HEK293T (cell line): ENCODE results near the gene GGA1.

Experiments used
- CTCF ChIA-PET: fragments of 350-600 bp; formaldehyde crosslinking; extraction: SDS; loops from one replicate; lab custom pipeline; 2021; ENCODE audit warnings: antibody characterized with exemption, inconsistent platforms; lab: Yijun Ruan, JAX
- POLR2A ChIA-PET: fragments of 350-600 bp; formaldehyde crosslinking; extraction: SDS; loops from one replicate; lab custom pipeline; 2020; ENCODE audit warnings: antibody characterized with exemption, inconsistent platforms; lab: Yijun Ruan, JAX
- DNase-seq: peaks from one replicate; pipeline ENCODE4 v3.0.0; 2012; ENCODE audit warnings: mixed read lengths; ENCODE audit errors: extremely low spot score
- ARNT ChIP-seq: fragments of 450-650 bp; IDR thresholded peaks from 2 replicates; pipeline ENCODE4 v1.6.1; 2017; ENCODE audit warnings: mild to moderate bottlenecking
- CTBP1 ChIP-seq: fragments of 450-650 bp; IDR thresholded peaks from 2 replicates; pipeline ENCODE4 v1.6.1; 2016; ENCODE audit warnings: borderline replicate concordance
- ELF4 ChIP-seq: fragments of 450-650 bp; IDR thresholded peaks from 2 replicates; pipeline ENCODE4 v1.6.1; 2017; ENCODE audit warnings: antibody characterized with exemption
- FOXK2 ChIP-seq: fragments of 450-650 bp; IDR thresholded peaks from 2 replicates; pipeline ENCODE4 v1.6.1; 2016; ENCODE audit warnings: mild to moderate bottlenecking
- FOXM1 ChIP-seq: fragments of 450-650 bp; IDR thresholded peaks from 2 replicates; pipeline ENCODE4 v1.6.1; 2017; ENCODE audit warnings: mild to moderate bottlenecking, borderline replicate concordance
- HDGF ChIP-seq: fragments of 450-650 bp; IDR thresholded peaks from 2 replicates; pipeline ENCODE4 v1.6.1; 2017; ENCODE audit warnings: antibody characterized with exemption, borderline replicate concordance
- L3MBTL2 ChIP-seq: fragments of 450-650 bp; conservative IDR thresholded peaks from 2 replicates; pipeline ENCODE4 v1.6.1; 2016; ENCODE audit warnings: mild to moderate bottlenecking
- LEF1 ChIP-seq: fragments of 450-650 bp; IDR thresholded peaks from 2 replicates; pipeline ENCODE4 v1.6.1; 2017; ENCODE audit warnings: mild to moderate bottlenecking, borderline replicate concordance
- NFRKB ChIP-seq: fragments of 450-650 bp; IDR thresholded peaks from 2 replicates; pipeline ENCODE4 v1.6.1; 2016; ENCODE audit warnings: mild to moderate bottlenecking, moderate library complexity
- SP1 ChIP-seq: fragments of 450-650 bp; IDR thresholded peaks from 2 replicates; pipeline ENCODE4 v1.6.1; 2017
- SUZ12 ChIP-seq: fragments of 450-650 bp; IDR thresholded peaks from 2 replicates; pipeline ENCODE4 v1.6.1; 2016; ENCODE audit warnings: mild to moderate bottlenecking
- TARDBP ChIP-seq: fragments of 450-650 bp; IDR thresholded peaks from 2 replicates; pipeline ENCODE4 v1.6.1; 2016
- TF ChIP-seq, protein P1 (sequence below): fragments of 450-650 bp; IDR thresholded peaks from 2 replicates; pipeline ENCODE4 v1.6.1; 2016

Gene GGA1

DNA sequence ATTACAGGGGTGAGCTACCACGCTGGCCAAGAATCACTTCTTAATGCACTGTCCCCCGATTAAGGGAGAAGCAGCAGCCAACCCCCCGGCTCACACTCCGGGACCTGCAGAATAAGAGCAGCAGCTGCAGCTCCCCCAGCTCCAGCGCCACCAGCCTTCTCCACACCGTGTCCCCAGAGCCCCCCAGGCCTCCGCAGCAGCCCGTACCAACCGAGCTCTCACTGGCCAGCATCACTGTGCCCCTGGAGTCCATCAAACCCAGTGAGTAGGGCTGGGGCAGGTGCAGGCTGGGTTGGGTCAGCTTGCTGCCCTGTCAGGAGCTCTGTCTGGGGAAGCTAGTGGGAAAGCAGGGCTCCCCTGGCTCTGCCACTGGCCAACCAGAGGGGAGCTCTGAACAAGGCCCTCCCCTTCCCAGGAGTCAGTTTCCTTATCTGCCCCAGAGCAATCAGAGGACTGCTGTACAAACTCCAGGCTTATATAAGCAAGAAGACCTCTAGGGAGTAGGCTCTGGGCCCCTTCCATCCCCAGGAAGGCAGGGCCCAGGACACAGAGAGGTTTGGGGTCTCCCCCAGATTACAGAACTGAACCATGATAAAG is 22.3 kb downstream of the GGA1 start:
- TF ChIP-seq L3MBTL2 = no peak
- no peak for TF ChIP-seq FOXM1
- no peak for TF ChIP-seq TARDBP
- TF ChIP-seq FOXK2 = no peak
- TF ChIP-seq LEF1 = no peak
- TF ChIP-seq SP1 = no peak
- ChIA-PET CTCF (interaction anchor here (0.6 to 4.8 kb wide), 5 partner anchors 12 to 233 kb away, joined by 3 to 41 read pairs (median 3); partner anchors contain the start of gene GGA1), POLR2A (interaction anchor here (1.0 to 7.9 kb wide), 4 partner anchors 12 to 55 kb away, joined by 3 to 58 read pairs (median 16); partner anchors contain the start of genes GGA1, NOL12 and PDXP)
- no peak for DNase-seq

- ChIA-PET CTCF (interaction anchor here (0.6 to 4.8 kb wide), 6 partner anchors 11 to 232 kb away, joined by 3 to 41 read pairs (median 3); partner anchors contain the start of gene GGA1), POLR2A (interaction anchor here (1.6 to 7.9 kb wide), 4 partner anchors 11 to 27 kb away, joined by 11 to 58 read pairs (median 18); partner anchors contain the start of genes GGA1 and PDXP)
- no peak for DNase-seq
- TF ChIP-seq FOXK2 = no peak
Measured at GRCh38 chr22:37631448-37632173, 23.0 kb downstream of the GGA1 start.

DNA sequence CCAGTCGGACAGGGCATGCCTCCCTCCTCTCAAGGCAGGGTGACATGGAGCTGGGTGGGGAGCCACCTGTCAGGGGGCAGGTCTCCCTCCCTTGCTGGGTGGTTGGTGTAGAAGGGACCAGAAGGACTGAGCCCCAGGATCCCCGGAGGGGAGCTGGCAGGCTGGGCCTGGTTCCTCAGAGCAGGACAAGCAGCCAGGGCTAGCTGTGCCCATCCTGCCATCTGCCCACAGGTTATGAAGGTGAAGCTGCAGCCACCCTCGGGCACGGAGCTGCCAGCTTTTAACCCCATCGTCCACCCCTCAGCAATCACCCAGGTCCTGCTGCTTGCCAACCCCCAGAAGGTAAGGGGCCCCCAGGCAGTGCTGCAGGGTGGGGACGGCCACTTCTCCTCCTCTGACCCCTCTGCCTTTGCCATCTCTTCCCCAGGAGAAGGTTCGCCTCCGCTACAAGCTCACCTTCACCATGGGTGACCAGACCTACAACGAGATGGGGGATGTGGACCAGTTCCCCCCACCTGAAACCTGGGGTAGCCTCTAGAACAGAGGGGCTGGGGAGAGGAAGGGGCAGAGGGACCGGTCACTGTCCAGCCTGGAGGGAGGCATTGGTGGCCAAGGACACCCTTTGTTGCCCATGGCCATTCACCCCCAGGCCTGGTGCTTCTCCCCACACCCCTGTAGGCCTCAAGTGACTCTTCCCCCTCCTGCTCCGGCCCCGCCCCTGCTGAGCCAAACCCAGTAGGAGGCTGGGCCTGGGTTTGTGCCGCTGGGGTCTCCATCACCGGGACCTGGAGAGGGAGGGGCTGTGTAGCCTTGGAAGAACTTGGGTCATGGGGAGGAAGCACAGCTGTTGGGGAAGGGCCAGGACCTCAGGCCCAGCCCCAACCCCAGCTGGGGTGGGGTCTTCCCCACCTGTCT is 23.8 kb downstream of the GGA1 start:
- ChIA-PET POLR2A (interaction anchor here (1.3 to 7.9 kb wide), 4 partner anchors 10 to 54 kb away, joined by 3 to 58 read pairs (median 18); partner anchors contain the start of genes GGA1, NOL12 and PDXP), CTCF (interaction anchor here (1.3 to 4.8 kb wide), 4 partner anchors 10 to 29 kb away, joined by 3 to 41 read pairs (median 4); no protein-coding TSS in a partner anchor)
- DNase-seq = no peak
- no peak for TF ChIP-seq ARNT
- no peak for TF ChIP-seq FOXM1
- TF ChIP-seq SUZ12 = no peak
- TF ChIP-seq ELF4 = no peak
- TF ChIP-seq CTBP1 = no peak
- TF ChIP-seq, protein P1, sequence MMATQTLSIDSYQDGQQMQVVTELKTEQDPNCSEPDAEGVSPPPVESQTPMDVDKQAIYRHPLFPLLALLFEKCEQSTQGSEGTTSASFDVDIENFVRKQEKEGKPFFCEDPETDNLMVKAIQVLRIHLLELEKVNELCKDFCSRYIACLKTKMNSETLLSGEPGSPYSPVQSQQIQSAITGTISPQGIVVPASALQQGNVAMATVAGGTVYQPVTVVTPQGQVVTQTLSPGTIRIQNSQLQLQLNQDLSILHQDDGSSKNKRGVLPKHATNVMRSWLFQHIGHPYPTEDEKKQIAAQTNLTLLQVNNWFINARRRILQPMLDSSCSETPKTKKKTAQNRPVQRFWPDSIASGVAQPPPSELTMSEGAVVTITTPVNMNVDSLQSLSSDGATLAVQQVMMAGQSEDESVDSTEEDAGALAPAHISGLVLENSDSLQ = no peak
- no peak for TF ChIP-seq FOXK2

DNA sequence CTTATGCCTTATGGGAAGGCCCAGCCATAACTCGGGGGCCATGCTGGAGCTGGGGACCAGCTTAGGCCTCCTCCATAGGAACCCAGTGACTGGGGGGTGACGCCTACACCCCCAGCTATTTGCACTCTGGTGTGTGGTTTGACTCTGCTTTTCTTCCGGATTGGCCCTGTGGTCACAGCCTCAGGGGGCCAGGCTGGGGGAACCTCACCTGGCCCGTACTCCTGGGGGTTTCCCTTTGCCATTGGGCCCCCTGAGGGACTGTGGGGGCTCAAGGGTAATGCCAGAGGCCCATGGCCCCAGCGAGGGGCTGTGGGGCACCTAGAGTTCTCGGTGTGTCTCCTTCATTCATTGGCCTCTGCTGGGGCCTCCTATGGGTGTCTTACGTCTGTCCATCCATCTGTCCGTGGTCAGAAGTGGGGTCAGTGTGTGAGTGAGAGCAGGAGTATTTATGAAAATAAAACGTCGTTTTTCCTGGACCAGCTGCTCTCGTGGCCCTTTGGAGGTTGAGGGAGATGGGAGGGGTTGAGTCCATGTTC is 24.5 kb downstream of the GGA1 start:
- POLR2A ChIA-PET = interaction anchor here (1.3 to 7.9 kb wide), 5 partner anchors 10 to 53 kb away, joined by 3 to 58 read pairs (median 16); partner anchors contain the start of genes GGA1, NOL12 and PDXP
- TF ChIP-seq, protein P1 = no peak
- TF ChIP-seq NFRKB = no peak
- CTCF ChIA-PET = interaction anchor here (1.3 to 4.8 kb wide), 4 partner anchors 9 to 28 kb away, joined by 3 to 41 read pairs (median 4); no protein-coding TSS in a partner anchor
- DNase-seq = no peak

- DNase-seq = no peak
- TF ChIP-seq HDGF (peak; percentile 87), ELF4 (no peak)
- CTCF ChIA-PET = interaction anchor here (0.6 to 4.8 kb wide), 6 partner anchors 9 to 228 kb away, joined by 4 to 41 read pairs (median 4); no protein-coding TSS in a partner anchor
- POLR2A ChIA-PET = interaction anchor here (1.3 to 7.9 kb wide), 6 partner anchors 9 to 171 kb away, joined by 3 to 58 read pairs (median 10); partner anchors contain the start of genes GGA1, NOL12 and PDXP
Measured at GRCh38 chr22:37633625-37634416, 25.2 kb downstream of the GGA1 start.

DNA sequence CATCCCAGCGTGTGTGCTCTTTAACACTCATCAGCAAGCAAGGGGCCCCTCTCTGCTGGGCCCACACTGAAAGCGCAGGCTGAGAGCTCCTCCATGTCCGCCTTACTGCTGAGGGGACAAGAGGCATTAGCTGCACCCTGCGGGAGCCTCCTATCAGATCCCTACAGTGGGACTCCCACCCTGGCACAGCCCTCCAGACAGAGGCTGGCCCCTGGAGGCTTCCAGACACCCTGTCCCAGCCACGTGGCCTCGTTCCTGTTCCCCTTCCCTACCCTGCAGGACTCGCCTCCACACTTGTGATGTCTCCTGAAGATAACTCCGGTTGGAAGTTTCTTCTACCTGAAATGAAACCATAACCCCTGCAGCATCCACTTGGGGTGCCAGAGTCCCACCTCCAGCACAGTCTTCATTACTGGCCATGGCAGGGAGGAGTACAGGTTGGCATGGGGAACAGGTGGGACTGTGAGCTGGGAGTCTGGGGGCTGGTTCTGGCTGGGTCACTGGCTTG is 25.8 kb downstream of the GGA1 start:
- DNase-seq = no peak
- no peak for TF ChIP-seq FOXK2
- ChIA-PET POLR2A (interaction anchor here (1.4 to 7.9 kb wide), 5 partner anchors 8 to 171 kb away, joined by 3 to 58 read pairs (median 16); partner anchors contain the start of genes GGA1 and PDXP), CTCF (interaction anchor here (1.0 to 4.8 kb wide), 5 partner anchors 8 to 175 kb away, joined by 4 to 41 read pairs (median 4); no protein-coding TSS in a partner anchor)
